ENCODE data around the gene FAM237B.

DNA sequence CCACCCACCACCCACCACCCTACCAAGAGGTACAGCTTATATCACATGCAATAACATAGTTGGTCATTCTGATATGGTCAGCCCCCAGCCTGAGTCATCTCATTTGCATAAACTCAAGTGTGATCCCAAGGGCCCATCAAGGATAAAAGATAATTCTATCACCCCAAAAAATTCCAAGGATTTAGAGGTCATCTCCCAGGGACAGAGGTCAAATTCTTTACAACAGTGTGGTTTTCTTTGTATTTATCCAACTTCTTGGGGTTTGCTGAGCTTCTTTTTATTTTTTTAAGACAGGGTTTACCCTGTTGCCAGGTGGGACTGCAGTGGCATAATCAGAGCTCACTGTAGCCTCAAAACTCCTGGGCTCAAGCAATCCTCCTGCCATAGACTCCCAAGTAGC, 16.0 kb upstream of the FAM237B start:
- TF ChIP-seq, protein P1, sequence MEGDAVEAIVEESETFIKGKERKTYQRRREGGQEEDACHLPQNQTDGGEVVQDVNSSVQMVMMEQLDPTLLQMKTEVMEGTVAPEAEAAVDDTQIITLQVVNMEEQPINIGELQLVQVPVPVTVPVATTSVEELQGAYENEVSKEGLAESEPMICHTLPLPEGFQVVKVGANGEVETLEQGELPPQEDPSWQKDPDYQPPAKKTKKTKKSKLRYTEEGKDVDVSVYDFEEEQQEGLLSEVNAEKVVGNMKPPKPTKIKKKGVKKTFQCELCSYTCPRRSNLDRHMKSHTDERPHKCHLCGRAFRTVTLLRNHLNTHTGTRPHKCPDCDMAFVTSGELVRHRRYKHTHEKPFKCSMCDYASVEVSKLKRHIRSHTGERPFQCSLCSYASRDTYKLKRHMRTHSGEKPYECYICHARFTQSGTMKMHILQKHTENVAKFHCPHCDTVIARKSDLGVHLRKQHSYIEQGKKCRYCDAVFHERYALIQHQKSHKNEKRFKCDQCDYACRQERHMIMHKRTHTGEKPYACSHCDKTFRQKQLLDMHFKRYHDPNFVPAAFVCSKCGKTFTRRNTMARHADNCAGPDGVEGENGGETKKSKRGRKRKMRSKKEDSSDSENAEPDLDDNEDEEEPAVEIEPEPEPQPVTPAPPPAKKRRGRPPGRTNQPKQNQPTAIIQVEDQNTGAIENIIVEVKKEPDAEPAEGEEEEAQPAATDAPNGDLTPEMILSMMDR (IDR thresholded peaks at IDR 0.05), result no peak
- TF ChIP-seq POLR2A (IDR thresholded peaks at IDR 0.05) (no peak), POLR2AphosphoS5 (IDR thresholded peaks at IDR 0.05) (no peak)
